Regular cardiac myocyte (primary cell): ENCODE data around the gene ANKRD29. TPM values are rescaled to one million over a fixed set of nuclear protein-coding genes. Genes with fewer than 3 reads are reported as not detected.

ENCODE experiments used
- total RNA-seq: library from RNA; depleted of rRNA; stranded (reverse); fragments of >200 nt; gene quantifications from 2 replicates; pipeline ENCODE4 v1.2.3, GENCODE V29; 2014

ANKRD29 gene, protein sequence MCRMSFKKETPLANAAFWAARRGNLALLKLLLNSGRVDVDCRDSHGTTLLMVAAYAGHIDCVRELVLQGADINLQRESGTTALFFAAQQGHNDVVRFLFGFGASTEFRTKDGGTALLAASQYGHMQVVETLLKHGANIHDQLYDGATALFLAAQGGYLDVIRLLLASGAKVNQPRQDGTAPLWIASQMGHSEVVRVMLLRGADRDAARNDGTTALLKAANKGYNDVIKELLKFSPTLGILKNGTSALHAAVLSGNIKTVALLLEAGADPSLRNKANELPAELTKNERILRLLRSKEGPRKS
- 0.38 and 3.9 TPM in 2 replicates for total RNA-seq

DNA sequence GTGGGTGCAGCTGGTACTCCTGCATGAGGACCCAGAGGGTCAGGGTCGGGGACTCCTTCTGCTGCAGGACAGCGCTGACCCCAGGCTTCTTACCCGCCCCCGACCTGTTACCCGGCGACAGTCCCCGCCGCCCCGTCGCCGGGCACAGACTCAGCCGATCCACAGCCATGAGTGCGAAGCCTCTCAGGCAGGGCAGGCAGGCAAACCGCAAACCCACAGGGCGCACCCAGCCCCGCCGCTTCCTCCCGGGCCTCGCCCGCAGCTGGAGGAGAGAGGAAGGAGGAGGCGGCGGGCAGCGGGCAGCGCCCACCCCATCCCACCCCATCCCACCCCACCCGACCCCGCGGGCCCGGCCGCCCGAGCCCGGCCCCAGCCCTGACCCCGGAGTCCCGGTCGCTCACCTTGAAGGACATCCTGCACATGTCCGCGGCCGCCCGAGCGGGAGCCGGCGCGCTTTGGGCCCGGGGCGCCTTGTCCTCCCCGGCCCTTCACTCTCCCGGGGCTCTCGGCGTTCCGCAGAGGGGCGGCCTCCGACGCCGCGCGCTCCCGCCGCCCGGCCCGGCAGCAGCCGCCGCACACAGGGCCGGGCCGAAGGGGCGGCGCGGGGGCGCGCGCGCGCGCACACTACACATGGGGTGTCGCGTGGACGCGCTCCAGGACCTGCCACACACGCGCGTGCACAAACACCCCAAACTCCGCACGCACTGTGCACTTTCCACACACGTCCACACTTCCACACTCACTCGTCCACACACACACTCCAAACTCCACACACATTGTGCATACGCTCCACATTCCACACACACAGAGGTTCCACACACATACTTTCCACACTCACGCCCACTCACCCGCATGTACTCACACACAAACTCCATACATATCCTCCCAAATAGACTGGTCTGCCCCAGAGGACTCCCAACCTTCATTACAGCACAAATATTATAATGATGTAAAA is at the start of gene ANKRD29:
TSS of gene ANKRD29 (minus strand) at position 603 of the 955 bp plus-strand sequence. CDS start at position 422, 181 bp downstream.

DNA sequence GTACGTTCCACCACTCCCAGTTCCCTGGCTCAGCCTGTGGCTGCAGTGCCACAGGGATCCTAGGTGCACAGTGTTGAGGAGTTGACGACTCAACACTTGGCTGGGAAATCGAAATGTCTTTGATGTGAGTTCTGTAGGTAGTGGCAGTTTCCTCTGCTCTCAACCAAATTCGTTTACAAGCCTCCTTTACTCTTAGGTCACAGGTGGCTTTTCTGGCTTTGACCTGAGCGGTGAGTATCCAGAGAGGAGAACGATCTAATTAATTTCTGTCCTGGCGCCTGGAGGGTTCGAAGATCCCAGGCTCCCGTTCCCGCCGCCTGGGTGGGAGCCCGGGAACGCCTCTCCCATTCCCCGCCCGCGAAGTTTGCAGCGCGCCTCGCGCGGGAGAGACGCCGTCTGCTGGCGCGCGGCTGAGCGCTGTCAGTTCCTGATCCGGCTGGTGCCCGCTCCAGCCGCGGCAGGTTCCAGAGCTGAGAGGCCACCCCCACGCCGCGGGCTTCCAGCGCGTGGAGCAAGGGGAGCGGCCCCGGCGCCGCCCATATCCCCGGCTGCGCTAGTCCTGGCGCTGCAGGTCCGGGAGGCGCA is 26.4 kb upstream of the ANKRD29 start, which contains the start of gene LAMA3:
TSS of gene LAMA3 (plus strand) at position 423 of the 585 bp plus-strand sequence. CDS start 231 bp downstream, outside the sequence.

DNA sequence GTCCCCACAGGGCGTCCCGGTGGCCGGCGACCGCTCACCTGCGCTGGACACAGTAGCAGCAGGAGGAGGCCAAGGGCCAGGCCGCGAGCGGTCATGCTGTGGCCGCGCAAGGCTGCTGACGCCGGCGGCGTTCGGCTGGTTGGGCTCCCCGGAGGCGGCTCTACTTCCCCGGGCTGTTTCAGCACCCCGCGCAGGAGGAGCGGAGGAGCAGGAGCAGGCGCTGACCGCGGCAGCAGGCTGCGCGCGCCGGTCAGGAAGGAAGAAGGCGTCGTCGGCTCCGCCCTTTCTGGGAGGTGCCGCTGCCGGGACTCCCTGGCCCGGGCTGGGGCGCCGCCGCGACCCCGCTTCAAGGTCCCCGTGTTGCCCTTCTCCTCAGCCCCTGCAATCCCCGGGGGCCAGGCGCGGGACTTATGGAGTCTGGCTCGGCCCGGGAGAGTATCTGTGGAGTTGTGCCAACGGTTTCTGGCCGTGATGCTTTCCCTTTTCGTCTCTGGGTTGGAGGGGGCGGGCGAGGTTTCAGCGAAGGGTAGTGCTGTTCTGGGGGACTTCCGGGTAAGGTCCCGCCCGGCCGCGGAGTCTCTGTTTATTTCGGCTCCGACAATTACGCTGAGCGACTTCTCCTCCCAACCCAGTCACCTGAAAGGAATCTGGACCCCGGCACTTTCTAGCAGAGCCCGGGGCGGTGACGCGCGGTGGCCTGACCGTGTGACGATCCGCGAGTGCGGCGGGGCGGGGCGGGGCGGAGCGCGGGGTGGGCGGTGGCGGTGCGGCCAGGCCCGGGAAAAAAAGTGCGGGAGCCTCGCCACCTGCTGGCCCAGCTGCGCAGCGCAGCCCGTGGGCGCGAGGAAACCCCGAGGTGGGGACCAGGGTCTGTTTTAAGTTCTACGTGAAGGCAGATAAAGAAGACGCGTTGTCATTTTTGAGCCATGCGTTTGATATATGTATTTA is 76.2 kb downstream of the ANKRD29 start, which contains the start of gene NPC1:
TSS of gene NPC1 (minus strand) at position 258 of the 948 bp plus-strand sequence. CDS start at position 95, 163 bp downstream.

Other genes with a start within 250 kb of the ANKRD29 start
- 44.1 and 83.7 TPM in 2 replicates for gene RIOK3, start 209.6 kb downstream of the ANKRD29 start, total RNA-seq
- gene RMC1, start 159.4 kb downstream of the ANKRD29 start, total RNA-seq, result 27.6 and 28.5 TPM in 2 replicates
- 20.5 and 63.4 TPM in 2 replicates for gene NPC1, start 76.4 kb downstream of the ANKRD29 start, total RNA-seq
- gene LAMA3, start 26.5 kb upstream of the ANKRD29 start, total RNA-seq, result 0.96 and 4.8 TPM in 2 replicates